Progenitor cell of endocrine pancreas (in vitro differentiated cells): ENCODE results near the gene NOS1AP. TPM values are rescaled to one million over a fixed set of nuclear protein-coding genes. Genes with fewer than 3 reads are reported as not detected.

Experiments used
- DNase-seq: peaks from one replicate; pipeline ENCODE4 v3.0.0; 2021; ENCODE audit warnings: low spot score; ENCODE audit not compliant: unreplicated experiment
- H3K27ac Mint-ChIP-seq: 2 replicates; pipeline ENCODE4 v1.8.0; 2021; ENCODE audit warnings: mild to moderate bottlenecking, moderate library complexity, mixed read lengths
- H3K27me3 Mint-ChIP-seq: 2 replicates; pipeline ENCODE4 v1.8.0; 2021; ENCODE audit warnings: mixed read lengths
- H3K36me3 Mint-ChIP-seq: 2 replicates; pipeline ENCODE4 v1.8.0; 2022; ENCODE audit warnings: mixed read lengths; ENCODE audit not compliant: insufficient read depth
- H3K4me1 Mint-ChIP-seq: 2 replicates; pipeline ENCODE4 v1.8.0; 2021; ENCODE audit warnings: low read depth, mixed read lengths
- H3K4me3 Mint-ChIP-seq: 2 replicates; pipeline ENCODE4 v1.8.0; 2021; ENCODE audit warnings: low read depth, mild to moderate bottlenecking, moderate library complexity, mixed read lengths
- H3K9me3 Mint-ChIP-seq: 2 replicates; pipeline ENCODE4 v1.8.0; 2021; ENCODE audit warnings: low read depth, mixed read lengths
- total RNA-seq: library from RNA; stranded (reverse); gene quantifications from 2 replicates; pipeline ENCODE4 v1.2.1, GENCODE V29; 2021
- TF ChIP-seq, protein P1 (sequence below): fragments of 200-600 bp; sonication (generic); IDR thresholded peaks from one replicate; pipeline ENCODE4 v1.5.0; 2021; ENCODE audit warnings: antibody characterized with exemption, mild to moderate bottlenecking; ENCODE audit not compliant: unreplicated experiment

NOS1AP gene
- total RNA-seq, 1 donor from 2014 or later, result 5.6 TPM

DNA sequence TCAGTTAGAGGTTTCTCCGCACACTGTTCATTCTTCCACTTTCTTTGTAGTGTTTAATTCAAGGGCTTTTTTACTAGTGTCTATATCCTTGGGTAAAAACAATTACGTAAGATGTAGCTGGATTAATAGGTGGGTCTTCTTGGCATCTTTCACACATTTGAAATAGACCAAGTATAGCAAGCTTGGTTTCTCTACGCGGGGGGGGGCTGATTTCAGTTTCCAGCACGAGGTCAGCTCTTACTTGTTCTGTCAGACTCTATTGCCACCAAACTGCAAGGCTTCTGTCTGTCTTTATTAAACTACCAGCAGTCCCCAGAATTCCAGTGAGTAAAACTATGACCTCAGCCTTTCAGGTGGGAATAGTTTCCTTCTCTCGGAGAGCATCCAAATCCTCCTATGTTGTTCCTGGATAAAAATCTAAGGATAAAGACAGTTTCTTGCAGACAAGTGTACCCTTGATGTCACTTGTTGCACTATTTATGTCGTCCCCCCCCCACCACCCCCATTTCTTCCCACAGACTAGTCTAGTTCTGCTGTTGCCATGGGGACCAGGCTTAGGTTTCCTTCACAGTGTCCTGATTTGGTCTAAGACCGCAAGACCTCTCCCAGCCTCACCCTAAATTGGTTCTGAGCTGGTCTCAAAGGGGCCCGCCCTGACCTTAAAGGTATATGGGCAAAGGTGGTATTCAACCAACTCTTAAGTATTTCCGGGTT is 290.2 kb downstream of the NOS1AP start:
- Mint-ChIP-seq H3K36me3 (peaks cover 5% of the 10 kb centered on the region), H3K4me3 (no peak overlapping the region), H3K9me3 (no peaks in the 10 kb centered on the region), H3K27ac (no peak overlapping the region), H3K4me1 (no peaks in the 10 kb centered on the region), H3K27me3 (peaks cover 2% of the 10 kb centered on the region)
- TF ChIP-seq, protein P1, sequence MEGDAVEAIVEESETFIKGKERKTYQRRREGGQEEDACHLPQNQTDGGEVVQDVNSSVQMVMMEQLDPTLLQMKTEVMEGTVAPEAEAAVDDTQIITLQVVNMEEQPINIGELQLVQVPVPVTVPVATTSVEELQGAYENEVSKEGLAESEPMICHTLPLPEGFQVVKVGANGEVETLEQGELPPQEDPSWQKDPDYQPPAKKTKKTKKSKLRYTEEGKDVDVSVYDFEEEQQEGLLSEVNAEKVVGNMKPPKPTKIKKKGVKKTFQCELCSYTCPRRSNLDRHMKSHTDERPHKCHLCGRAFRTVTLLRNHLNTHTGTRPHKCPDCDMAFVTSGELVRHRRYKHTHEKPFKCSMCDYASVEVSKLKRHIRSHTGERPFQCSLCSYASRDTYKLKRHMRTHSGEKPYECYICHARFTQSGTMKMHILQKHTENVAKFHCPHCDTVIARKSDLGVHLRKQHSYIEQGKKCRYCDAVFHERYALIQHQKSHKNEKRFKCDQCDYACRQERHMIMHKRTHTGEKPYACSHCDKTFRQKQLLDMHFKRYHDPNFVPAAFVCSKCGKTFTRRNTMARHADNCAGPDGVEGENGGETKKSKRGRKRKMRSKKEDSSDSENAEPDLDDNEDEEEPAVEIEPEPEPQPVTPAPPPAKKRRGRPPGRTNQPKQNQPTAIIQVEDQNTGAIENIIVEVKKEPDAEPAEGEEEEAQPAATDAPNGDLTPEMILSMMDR, result no peak
- no peak for DNase-seq

DNA sequence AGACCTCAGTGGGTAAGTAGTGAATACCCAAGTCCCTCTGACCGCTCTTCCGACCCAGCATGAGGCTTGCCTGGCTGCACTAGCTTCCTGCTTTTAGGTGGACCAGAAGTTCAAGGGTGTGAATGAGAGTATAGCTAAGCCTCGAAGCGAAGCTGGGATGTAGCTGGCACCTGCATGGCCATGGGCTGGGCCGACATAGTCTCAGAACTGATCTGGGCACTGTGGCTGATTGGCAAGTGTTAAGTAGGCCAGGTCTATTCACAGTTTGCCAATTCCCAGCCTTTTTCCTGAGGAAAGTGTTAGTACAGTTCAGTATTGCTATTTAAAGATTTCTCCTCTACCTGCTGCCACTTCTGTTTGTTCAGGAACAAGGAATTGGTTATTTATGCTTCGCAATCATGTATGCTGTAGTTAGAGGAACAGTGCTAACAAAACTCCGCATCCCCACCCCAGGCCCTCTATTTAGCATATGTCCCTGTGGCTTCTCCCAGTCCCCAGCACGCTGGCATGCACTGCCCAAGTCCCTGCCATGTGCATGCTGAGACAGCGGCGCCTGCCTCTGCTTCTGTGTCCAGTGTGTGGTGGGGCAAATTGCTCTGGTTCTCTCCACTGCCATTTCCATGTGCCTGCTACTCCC is 290.9 kb downstream of the NOS1AP start:
- Mint-ChIP-seq H3K9me3 (no peaks in the 10 kb centered on the region), H3K36me3 (peaks cover 5% of the 10 kb centered on the region), H3K4me1 (no peaks in the 10 kb centered on the region), H3K27ac (no peak overlapping the region), H3K27me3 (no peaks in the 10 kb centered on the region), H3K4me3 (no peak overlapping the region)
- TF ChIP-seq, protein P1, result no peak
- DNase-seq, result no peak

DNA sequence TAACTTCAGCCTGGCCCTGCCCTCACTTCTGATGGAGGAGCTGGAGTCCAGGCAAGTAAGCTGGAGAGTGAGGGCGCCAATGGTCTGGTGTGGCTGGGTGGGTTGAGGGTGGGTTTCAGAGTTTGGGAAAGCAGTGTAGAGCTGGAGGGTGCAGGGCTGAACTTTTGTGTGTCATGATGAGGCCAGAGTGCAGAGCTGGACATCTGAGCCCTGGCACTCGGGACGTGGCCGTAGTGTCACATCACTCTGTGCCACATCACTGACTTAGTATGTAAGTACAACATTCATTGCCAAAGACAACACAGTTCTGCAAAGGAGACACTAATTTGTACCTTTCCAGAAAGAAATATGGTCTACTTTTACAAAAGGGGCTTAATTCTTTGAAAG is 291.4 kb downstream of the NOS1AP start:
- DNase-seq, result no peak
- Mint-ChIP-seq H3K27ac (no peak overlapping the region), H3K9me3 (no peaks in the 10 kb centered on the region), H3K27me3 (no peaks in the 10 kb centered on the region), H3K4me3 (no peak overlapping the region), H3K36me3 (peaks cover 5% of the 10 kb centered on the region), H3K4me1 (no peaks in the 10 kb centered on the region)
- TF ChIP-seq, protein P1, result no peak

DNA sequence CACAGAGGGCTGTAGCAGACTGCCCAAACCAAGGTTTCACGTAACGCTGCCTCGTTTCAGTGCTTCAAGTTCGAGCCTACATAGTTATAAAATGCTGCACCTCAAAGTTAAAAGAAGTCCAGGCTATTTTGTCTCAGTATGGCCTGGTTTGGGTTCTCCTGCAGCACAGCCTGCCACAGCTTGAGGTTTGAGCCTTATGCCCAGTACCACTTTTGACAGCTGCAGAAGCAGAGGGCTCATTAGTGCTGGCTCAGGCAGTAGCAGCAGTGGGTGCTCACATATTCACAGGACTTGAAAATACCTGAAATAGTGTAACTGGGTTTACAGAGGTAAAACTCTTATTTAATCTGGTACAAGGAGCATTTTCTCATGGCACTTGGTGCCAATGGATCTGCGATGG is 291.9 kb downstream of the NOS1AP start:
- H3K27me3 Mint-ChIP-seq, result no peaks in the 10 kb centered on the region
- H3K4me3 Mint-ChIP-seq, result no peak overlapping the region
- peaks cover 5% of the 10 kb centered on the region for H3K36me3 Mint-ChIP-seq
- TF ChIP-seq, protein P1, result no peak
- H3K9me3 Mint-ChIP-seq, result no peaks in the 10 kb centered on the region
- DNase-seq, result no peak
- no peaks in the 10 kb centered on the region for H3K4me1 Mint-ChIP-seq
- H3K27ac Mint-ChIP-seq, result no peak overlapping the region

DNA sequence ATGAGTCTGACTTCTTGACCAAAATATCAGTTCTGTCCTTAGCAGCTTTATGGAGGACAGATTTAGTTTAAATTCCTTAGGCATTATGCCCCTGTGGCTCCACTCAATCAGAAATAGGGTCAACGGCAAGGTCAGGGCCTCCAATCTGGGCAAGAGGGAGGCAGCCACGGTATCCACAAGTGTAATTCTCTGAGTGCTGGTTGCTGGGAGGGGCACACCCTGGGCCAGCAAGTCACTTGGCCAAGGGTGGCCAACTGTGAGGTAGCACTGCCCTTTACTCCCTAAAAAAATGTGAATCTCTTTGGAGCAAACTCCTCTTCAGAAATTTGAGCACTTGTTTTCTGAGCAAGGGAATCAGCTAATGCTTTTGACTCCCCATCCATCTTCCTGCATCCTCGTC is 294.3 kb downstream of the NOS1AP start:
- H3K36me3 Mint-ChIP-seq, result no peaks in the 10 kb centered on the region
- no peaks in the 10 kb centered on the region for H3K4me1 Mint-ChIP-seq
- H3K4me3 Mint-ChIP-seq, result no peak overlapping the region
- H3K27ac Mint-ChIP-seq, result no peak overlapping the region
- H3K27me3 Mint-ChIP-seq, result no peaks in the 10 kb centered on the region
- TF ChIP-seq, protein P1, result no peak
- no peak for DNase-seq
- H3K9me3 Mint-ChIP-seq, result no peaks in the 10 kb centered on the region
